OCI-LY7 (cell line): Measurements from ENCODE around the gene AKT1.

Experiments
- CTCF ChIP-seq: fragments of 200-600 bp; sonication (generic); conservative IDR thresholded peaks from 2 replicates; pipeline ENCODE4 v1.5.1; 2014; ENCODE audit warnings: mild to moderate bottlenecking, antibody characterized with exemption, low read length, moderate library complexity, mixed read lengths
- EZH2phosphoT487 ChIP-seq: fragments of 200-600 bp; sonication (generic); IDR thresholded peaks from 2 replicates; pipeline ENCODE4 v1.6.1; 2018; ENCODE audit warnings: low read depth, borderline replicate concordance, mild to moderate bottlenecking, mixed run types, antibody characterized with exemption, low read length, moderate library complexity, mixed read lengths

DNA sequence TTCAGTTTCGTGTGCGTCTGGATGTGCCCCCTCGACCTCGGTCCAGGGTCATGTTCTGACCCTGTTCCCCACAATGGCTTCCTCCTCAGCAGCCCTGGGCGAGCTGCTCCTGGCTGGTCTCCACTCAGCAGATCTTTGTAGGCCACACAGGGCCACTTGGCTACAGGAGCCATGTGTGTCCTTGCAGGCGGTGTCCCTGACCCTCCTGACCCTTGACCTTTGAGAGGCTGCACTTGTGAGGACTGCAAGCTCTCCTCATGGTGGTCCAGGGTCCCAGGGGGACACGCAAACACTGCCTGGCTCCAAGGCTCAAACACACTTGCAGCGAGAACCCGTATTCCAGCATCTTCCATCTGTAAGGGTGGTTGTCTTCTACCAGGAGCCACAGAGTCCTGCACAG is 50.1 kb downstream of the AKT1 start:
- TF ChIP-seq CTCF = no peak
- TF ChIP-seq EZH2phosphoT487 = no peak
